Measurements from ENCODE around the gene CCND3. TPM values are rescaled to one million over a fixed set of nuclear protein-coding genes. Genes with fewer than 3 reads are reported as not detected.

The CCND3 gene
- total and polyA plus RNA-seq, 2 experiments from 2014 or later = 19.7 to 30.9 TPM

DNA sequence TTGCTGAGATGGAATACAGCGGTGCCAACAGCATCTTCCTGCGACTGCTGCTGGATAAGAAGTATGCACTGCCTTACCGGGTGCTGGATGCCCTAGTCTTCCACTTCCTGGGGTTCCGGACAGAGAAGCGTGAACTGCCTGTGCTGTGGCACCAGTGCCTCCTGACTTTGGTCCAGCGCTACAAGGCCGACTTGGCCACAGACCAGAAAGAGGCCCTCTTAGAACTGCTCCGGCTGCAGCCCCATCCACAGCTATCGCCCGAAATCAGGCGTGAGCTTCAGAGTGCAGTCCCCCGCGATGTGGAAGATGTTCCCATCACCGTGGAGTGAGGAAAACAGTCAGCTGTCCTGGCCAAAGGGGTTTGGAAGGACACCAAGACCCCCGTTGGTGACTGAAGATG is 9.2 kb downstream of the CCND3 start (continued):
- TF ChIP-seq, protein P1, sequence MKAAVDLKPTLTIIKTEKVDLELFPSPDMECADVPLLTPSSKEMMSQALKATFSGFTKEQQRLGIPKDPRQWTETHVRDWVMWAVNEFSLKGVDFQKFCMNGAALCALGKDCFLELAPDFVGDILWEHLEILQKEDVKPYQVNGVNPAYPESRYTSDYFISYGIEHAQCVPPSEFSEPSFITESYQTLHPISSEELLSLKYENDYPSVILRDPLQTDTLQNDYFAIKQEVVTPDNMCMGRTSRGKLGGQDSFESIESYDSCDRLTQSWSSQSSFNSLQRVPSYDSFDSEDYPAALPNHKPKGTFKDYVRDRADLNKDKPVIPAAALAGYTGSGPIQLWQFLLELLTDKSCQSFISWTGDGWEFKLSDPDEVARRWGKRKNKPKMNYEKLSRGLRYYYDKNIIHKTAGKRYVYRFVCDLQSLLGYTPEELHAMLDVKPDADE (IDR thresholded peaks at IDR 0.05) = no peak
- TF ChIP-seq POLR2AphosphoS5 (IDR thresholded peaks at IDR 0.05; ENCODE audit: low read depth) = no peak
- no peak for TF ChIP-seq CTCF (conservative IDR thresholded peaks at IDR 0.05; ENCODE audit: low read depth in 2 of 2)
- TF ChIP-seq JUNB (IDR thresholded peaks at IDR 0.05; ENCODE audit: unreplicated experiment) = no peak
- TF ChIP-seq, protein P2, sequence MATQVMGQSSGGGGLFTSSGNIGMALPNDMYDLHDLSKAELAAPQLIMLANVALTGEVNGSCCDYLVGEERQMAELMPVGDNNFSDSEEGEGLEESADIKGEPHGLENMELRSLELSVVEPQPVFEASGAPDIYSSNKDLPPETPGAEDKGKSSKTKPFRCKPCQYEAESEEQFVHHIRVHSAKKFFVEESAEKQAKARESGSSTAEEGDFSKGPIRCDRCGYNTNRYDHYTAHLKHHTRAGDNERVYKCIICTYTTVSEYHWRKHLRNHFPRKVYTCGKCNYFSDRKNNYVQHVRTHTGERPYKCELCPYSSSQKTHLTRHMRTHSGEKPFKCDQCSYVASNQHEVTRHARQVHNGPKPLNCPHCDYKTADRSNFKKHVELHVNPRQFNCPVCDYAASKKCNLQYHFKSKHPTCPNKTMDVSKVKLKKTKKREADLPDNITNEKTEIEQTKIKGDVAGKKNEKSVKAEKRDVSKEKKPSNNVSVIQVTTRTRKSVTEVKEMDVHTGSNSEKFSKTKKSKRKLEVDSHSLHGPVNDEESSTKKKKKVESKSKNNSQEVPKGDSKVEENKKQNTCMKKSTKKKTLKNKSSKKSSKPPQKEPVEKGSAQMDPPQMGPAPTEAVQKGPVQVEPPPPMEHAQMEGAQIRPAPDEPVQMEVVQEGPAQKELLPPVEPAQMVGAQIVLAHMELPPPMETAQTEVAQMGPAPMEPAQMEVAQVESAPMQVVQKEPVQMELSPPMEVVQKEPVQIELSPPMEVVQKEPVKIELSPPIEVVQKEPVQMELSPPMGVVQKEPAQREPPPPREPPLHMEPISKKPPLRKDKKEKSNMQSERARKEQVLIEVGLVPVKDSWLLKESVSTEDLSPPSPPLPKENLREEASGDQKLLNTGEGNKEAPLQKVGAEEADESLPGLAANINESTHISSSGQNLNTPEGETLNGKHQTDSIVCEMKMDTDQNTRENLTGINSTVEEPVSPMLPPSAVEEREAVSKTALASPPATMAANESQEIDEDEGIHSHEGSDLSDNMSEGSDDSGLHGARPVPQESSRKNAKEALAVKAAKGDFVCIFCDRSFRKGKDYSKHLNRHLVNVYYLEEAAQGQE (IDR thresholded peaks at IDR 0.05; ENCODE audit: unreplicated experiment) = no peak
- no peak for TF ChIP-seq EZH2phosphoT487 (IDR thresholded peaks at IDR 0.05; ENCODE audit: unreplicated experiment)
- no peak for TF ChIP-seq ZNF331 (CRISPR knock-in tag; IDR thresholded peaks at IDR 0.05; ENCODE audit: low read depth)
- no peak for TF ChIP-seq CREB1 (CRISPR knock-in tag; IDR thresholded peaks at IDR 0.05; ENCODE audit: low read depth)
- TF ChIP-seq STAT1 (IDR thresholded peaks at IDR 0.05; ENCODE audit: unreplicated experiment) = no peak
- TF ChIP-seq EZH2 (IDR thresholded peaks at IDR 0.05; ENCODE audit: low read depth, unreplicated experiment) = no peak
- TF ChIP-seq NANOG (IDR thresholded peaks at IDR 0.05; ENCODE audit: borderline replicate concordance) = no peak

DNA sequence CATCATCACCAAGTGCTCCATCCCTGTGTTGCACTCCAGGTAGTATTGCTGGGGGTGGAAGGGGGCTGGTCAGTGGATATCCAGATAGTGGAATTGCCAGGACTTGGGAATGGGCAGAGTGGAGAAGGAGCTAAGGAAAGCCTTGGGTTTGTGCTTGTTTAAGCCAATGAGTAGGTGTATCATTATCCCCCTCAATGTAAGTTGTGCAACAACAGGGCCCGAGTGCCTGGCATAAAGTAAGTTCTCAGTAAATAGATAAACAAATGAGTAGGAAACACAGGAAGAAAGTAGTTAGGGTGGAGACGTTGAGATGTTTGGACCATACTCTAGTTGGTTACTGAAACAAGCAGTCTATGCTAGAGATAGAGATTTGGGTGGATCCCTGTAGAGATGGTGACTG is 9.8 kb downstream of the CCND3 start:
- Histone ChIP-seq H3K9me2 (ENCODE audit: insufficient read depth) (no peaks in the 10 kb centered on the region), H3K27ac (ENCODE audit: low read depth) (no peak overlapping the region), H3K79me2 (replicated peaks; ENCODE audit: insufficient read depth) (peaks cover 17% of the 10 kb centered on the region; the same call in 1 of the 2 replicates), H2AFZ (no peak overlapping the region), H3F3A (replicated peaks; ENCODE audit: low read depth) (peaks cover 38% of the 10 kb centered on the region; the same call in 1 of the 2 replicates), H3K4me3 (no peak overlapping the region), H3K4me2 (no peak overlapping the region), H3K36me3 (ENCODE audit: insufficient read depth) (peaks cover 64% of the 10 kb centered on the region), H3K27me3 (ENCODE audit: insufficient read depth) (no peaks in the 10 kb centered on the region), H3K4me1 (ENCODE audit: insufficient read depth) (0 out of 2 replicates have a peak, but pooled peaks cover 8% of the 10 kb centered on the region), H4K20me1 (replicated peaks; ENCODE audit: insufficient read depth) (peaks cover 55% of the 10 kb centered on the region)
- no peak for TF ChIP-seq ZNF331 (CRISPR knock-in tag; IDR thresholded peaks at IDR 0.05; ENCODE audit: low read depth)
- H3K4me3 Mint-ChIP-seq = no peak overlapping the region
- H3K27me3 Mint-ChIP-seq (ENCODE audit: insufficient read depth, low read depth, poor library complexity) = peaks cover 9% of the 10 kb centered on the region
- peaks cover 82% of the 10 kb centered on the region for H3K36me3 Mint-ChIP-seq (ENCODE audit: low read depth)
- H3K9me3 Mint-ChIP-seq = no peaks in the 10 kb centered on the region
- H3K27ac Mint-ChIP-seq = no peak overlapping the region
- ATAC-seq = no peak
- DNase-seq (ENCODE audit: low spot score) = no peak
- H3K4me1 Mint-ChIP-seq = peaks cover 8% of the 10 kb centered on the region; the same call in 2 of the 3 replicates
